Activated CD8-positive, alpha-beta T cell treated with anti-CD3 and anti-CD28 coated beads for 36 hours (primary cell): ENCODE results near the gene HOTAIR. TPM values are rescaled to one million over a fixed set of nuclear protein-coding genes. Genes with fewer than 3 reads are reported as not detected.

Source experiments
- ATAC-seq: fragments of 200-7000 bp; cut with Tn5 transposase; one replicate; pipeline ENCODE4 v1.10.0; 2021; ENCODE audit warnings: mild to moderate bottlenecking, moderate library complexity
- CTCF ChIA-PET: fragments of 350-600 bp; sonication (Branson Sonifier 250); formaldehyde crosslinking; loops from one replicate; lab custom pipeline; 2021; ENCODE audit warnings: antibody characterized with exemption; lab: Charles Lee
- POLR2A ChIA-PET: fragments of 350-600 bp; sonication (Branson Sonifier 250); formaldehyde crosslinking; loops from one replicate; lab custom pipeline; 2021; ENCODE audit warnings: antibody characterized with exemption; lab: Charles Lee
- DNase-seq: peaks from one replicate; pipeline ENCODE4 v3.0.0-alpha.2; 2020
- H3K27ac Mint-ChIP-seq: one replicate; pipeline ENCODE4 v1.8.0; 2021; ENCODE audit warnings: mild to moderate bottlenecking, mixed read lengths
- H3K27me3 Mint-ChIP-seq: one replicate; pipeline ENCODE4 v1.8.0; 2021; ENCODE audit warnings: mixed read lengths
- H3K36me3 Mint-ChIP-seq: one replicate; pipeline ENCODE4 v1.8.0; 2021; ENCODE audit warnings: low read depth, mixed read lengths
- H3K4me1 Mint-ChIP-seq: one replicate; pipeline ENCODE4 v1.8.0; 2021; ENCODE audit warnings: low read depth, mixed read lengths
- H3K4me3 Mint-ChIP-seq: one replicate; pipeline ENCODE4 v1.8.0; 2021; ENCODE audit warnings: mild to moderate bottlenecking, moderate library complexity, mixed read lengths
- H3K9me3 Mint-ChIP-seq: one replicate; pipeline ENCODE4 v1.8.0; 2021; ENCODE audit warnings: mixed read lengths
- CTCF ChIP-seq: fragments of 200-600 bp; IDR thresholded peaks from one replicate; pipeline ENCODE4 v1.8.0; 2022; ENCODE audit warnings: antibody characterized with exemption, mild to moderate bottlenecking
- intact Hi-C: fragments of 100-400 bp; cut with micrococcal nuclease; formaldehyde crosslinking; loops from one replicate; pipeline ENCODE4 v1.10.0; 2022
- total RNA-seq, 2 experiments: library from RNA; stranded (reverse); gene quantifications; one replicate each; pipeline ENCODE4 v1.2.3, GENCODE V29; 2021

The HOTAIR gene
- total RNA-seq, 2 experiments from 2014 or later, result not detected

DNA sequence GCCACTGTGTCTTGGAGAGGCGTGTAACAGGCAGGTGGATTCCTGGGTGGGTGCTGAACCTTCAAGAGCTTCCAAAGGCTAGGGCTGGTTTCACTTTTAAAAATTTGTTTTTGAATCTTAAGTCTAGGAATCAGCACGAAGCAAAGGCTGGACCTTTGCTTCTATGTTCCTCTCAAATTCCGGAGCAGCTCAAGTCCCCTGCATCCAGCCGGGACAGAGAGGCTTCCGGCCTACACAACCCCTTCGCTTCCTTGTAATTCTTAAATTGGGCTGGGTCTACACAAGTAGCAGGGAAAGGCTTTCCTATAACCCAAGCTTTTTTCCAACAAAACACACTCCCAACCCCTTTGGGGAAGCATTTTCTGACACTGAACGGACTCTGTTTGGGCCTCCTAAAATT lies 11.7 kb downstream of the HOTAIR start:
- H3K36me3 Mint-ChIP-seq, result peaks cover 2% of the 10 kb centered on the region
- POLR2A ChIA-PET, result interaction anchor here (0.6 to 0.8 kb wide), 2 partner anchors 11 to 168 kb away, joined by 3 read pairs; no protein-coding TSS in a partner anchor
- intact Hi-C loops, result no loop called here
- peaks cover 87% of the 10 kb centered on the region for H3K27me3 Mint-ChIP-seq
- no peak overlapping the region for H3K4me3 Mint-ChIP-seq
- H3K4me1 Mint-ChIP-seq, result peaks cover 29% of the 10 kb centered on the region
- CTCF ChIA-PET, result interaction anchor here (0.9 to 2.1 kb wide), 4 partner anchors 22 to 216 kb away, joined by 5 to 7 read pairs (median 5); partner anchors contain the start of gene HOXC10
- ATAC-seq (no peak), DNase-seq (no peak)
- H3K9me3 Mint-ChIP-seq, result no peaks in the 10 kb centered on the region
- H3K27ac Mint-ChIP-seq, result no peak overlapping the region
- TF ChIP-seq CTCF, result no peak

DNA sequence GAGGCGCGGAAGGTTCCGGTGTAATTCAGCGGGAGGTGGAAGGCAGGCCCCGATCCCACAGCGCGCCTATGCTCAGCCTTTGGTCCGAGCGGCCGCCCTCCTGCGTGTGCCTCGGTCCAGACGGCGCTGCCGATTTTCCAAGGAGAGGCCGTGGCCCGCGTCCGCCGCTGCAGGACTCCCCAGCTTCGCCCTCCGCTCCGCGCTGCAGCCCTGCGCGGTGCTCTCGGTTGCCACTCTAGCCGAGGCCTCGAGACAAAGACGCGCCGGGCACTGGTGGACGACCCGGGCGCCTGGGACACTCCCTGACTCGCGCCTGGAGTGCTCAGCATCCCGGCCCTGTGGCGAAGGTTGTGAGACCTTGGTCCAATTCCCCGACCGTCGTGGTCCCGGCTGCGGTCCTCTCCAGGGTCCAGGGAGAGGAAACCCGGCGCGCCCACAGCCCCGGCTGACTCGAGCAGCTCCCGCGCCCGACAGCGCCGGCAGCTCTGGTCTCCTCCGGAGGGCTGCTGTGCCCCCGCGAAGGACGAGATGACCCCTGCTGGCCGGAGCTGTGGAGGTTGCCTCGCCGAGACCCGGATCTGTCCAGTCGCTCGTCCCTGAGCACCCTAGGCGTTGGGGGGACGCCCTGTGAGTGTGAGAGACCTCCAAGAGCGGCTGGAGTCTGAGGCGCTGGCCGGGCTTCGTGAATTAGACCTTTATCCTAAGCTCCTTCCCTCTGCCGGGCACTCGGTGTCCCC lies 13.6 kb downstream of the HOTAIR start:
- POLR2A ChIA-PET, result interaction anchor here (0.9 to 1.5 kb wide), 2 partner anchors 15 to 36 kb away, joined by 4 to 7 read pairs; no protein-coding TSS in a partner anchor
- Mint-ChIP-seq H3K4me1 (peaks cover 30% of the 10 kb centered on the region), H3K9me3 (no peaks in the 10 kb centered on the region), H3K27me3 (peaks cover 87% of the 10 kb centered on the region), H3K27ac (no peak overlapping the region), H3K36me3 (peaks cover 2% of the 10 kb centered on the region), H3K4me3 (no peak overlapping the region)
- DNase-seq, result no peak
- CTCF ChIA-PET, result interaction anchor here (1.0 to 2.1 kb wide), 2 partner anchors 214 to 247 kb away, joined by 3 to 7 read pairs; no protein-coding TSS in a partner anchor
- ATAC-seq, result no peak
- no peak for TF ChIP-seq CTCF
- intact Hi-C loops, result no loop called here

- no peak overlapping the region for H3K27ac Mint-ChIP-seq
- ChIA-PET POLR2A (interaction anchor here (1.5 kb wide), 1 partner anchor 37 kb away, joined by 7 read pairs; no protein-coding TSS in a partner anchor), CTCF (interaction anchor here (1.0 to 2.1 kb wide), 4 partner anchors 12 to 248 kb away, joined by 3 to 10 read pairs (median 3); no protein-coding TSS in a partner anchor)
- intact Hi-C loops, result no loop called here
- no peak for TF ChIP-seq CTCF
- H3K9me3 Mint-ChIP-seq, result no peaks in the 10 kb centered on the region
- ATAC-seq (no peak), DNase-seq (no peak)
- H3K4me1 Mint-ChIP-seq, result peaks cover 30% of the 10 kb centered on the region
- H3K27me3 Mint-ChIP-seq, result peaks cover 87% of the 10 kb centered on the region
- peaks cover 2% of the 10 kb centered on the region for H3K36me3 Mint-ChIP-seq
- no peak overlapping the region for H3K4me3 Mint-ChIP-seq
Observed at GRCh38 chr12:53960187-53961024, 14.3 kb downstream of the HOTAIR start.

GRCh38 chr12:53959314-53959713 lies 15.4 kb downstream of the HOTAIR start:
- Mint-ChIP-seq H3K36me3 (peaks cover 2% of the 10 kb centered on the region), H3K4me3 (no peak overlapping the region), H3K9me3 (no peaks in the 10 kb centered on the region), H3K27ac (no peak overlapping the region), H3K27me3 (peaks cover 84% of the 10 kb centered on the region), H3K4me1 (peaks cover 24% of the 10 kb centered on the region)
- no peak for DNase-seq
- no peak for ATAC-seq
- POLR2A ChIA-PET, result no interaction called here
- CTCF ChIA-PET, result interaction anchor here (1.0 to 2.1 kb wide), 5 partner anchors 11 to 45 kb away, joined by 3 to 10 read pairs (median 3); partner anchors contain the start of gene HOXC10
- no peak for TF ChIP-seq CTCF
- intact Hi-C loops, result loop anchor here (5.0 kb wide), 1 partner anchor 33 kb away; no protein-coding TSS in a partner anchor
